CD4-positive, alpha-beta T cell treated with Interleukin-12 subunit alpha and Interleukin-12 subunit beta, for 1 hour (primary cell): ENCODE results near the gene BABAM2.

Source experiments
- DNase-seq: peaks from one replicate; pipeline ENCODE4 v3.0.0-alpha.2; 2020

Gene BABAM2

GRCh38 chr2:28269019-28269784 is 378.7 kb downstream of the BABAM2 start:
- DNase-seq, result no peak

GRCh38 chr2:28270456-28271152 is 380.1 kb downstream of the BABAM2 start:
- no peak for DNase-seq

GRCh38 chr2:28271231-28271918 is 380.8 kb downstream of the BABAM2 start:
- DNase-seq, result no peak

- no peak for DNase-seq
Measured at GRCh38 chr2:28271919-28272250, 381.4 kb downstream of the BABAM2 start.

- DNase-seq, result no peak
Measured at GRCh38 chr2:28273751-28274150, 383.2 kb downstream of the BABAM2 start.

- no peak for DNase-seq
Measured at GRCh38 chr2:28274911-28275685, 384.6 kb downstream of the BABAM2 start.

GRCh38 chr2:28276076-28276618 is 385.6 kb downstream of the BABAM2 start:
- no peak for DNase-seq

- DNase-seq, result no peak
Measured at GRCh38 chr2:28276807-28277206, 386.3 kb downstream of the BABAM2 start.

- DNase-seq, result no peak
Measured at GRCh38 chr2:28277466-28277865, 386.9 kb downstream of the BABAM2 start.

GRCh38 chr2:28279371-28279770 is 388.8 kb downstream of the BABAM2 start:
- DNase-seq, result no peak

GRCh38 chr2:28280619-28281018 is 390.1 kb downstream of the BABAM2 start:
- DNase-seq, result no peak

GRCh38 chr2:28281739-28282138 is 391.2 kb downstream of the BABAM2 start:
- no peak for DNase-seq

- no peak for DNase-seq
Measured at GRCh38 chr2:28282248-28282647, 391.7 kb downstream of the BABAM2 start.

GRCh38 chr2:28282861-28283646 is 392.5 kb downstream of the BABAM2 start:
- no peak for DNase-seq

- no peak for DNase-seq
Measured at GRCh38 chr2:28283861-28284260, 393.3 kb downstream of the BABAM2 start.

GRCh38 chr2:28286678-28287077 is 396.1 kb downstream of the BABAM2 start:
- DNase-seq, result no peak

- no peak for DNase-seq
Measured at GRCh38 chr2:28287256-28287915, 396.9 kb downstream of the BABAM2 start.

- no peak for DNase-seq
Measured at GRCh38 chr2:28288620-28289019, 398.1 kb downstream of the BABAM2 start.

GRCh38 chr2:28291811-28292440 is 401.4 kb downstream of the BABAM2 start:
- no peak for DNase-seq

GRCh38 chr2:28292491-28292890 is 402.0 kb downstream of the BABAM2 start:
- DNase-seq, result no peak

- DNase-seq, result no peak
Measured at GRCh38 chr2:28293416-28293815, 402.9 kb downstream of the BABAM2 start.
